HG03457 (cell line): ENCODE results near the gene FUT2.
"Not testable (repeated sequence)": the region's sequence is repeated elsewhere in the genome, so short reads cannot be mapped to it uniquely, and the experiment has no call there.

Experiments
- ATAC-seq: cut with Tn5 transposase; IDR thresholded peaks from one replicate; pipeline ENCODE4 v1.9.1; 2021; ENCODE audit warnings: moderate number of reproducible peaks; ENCODE audit not compliant: unreplicated experiment

Gene FUT2

DNA sequence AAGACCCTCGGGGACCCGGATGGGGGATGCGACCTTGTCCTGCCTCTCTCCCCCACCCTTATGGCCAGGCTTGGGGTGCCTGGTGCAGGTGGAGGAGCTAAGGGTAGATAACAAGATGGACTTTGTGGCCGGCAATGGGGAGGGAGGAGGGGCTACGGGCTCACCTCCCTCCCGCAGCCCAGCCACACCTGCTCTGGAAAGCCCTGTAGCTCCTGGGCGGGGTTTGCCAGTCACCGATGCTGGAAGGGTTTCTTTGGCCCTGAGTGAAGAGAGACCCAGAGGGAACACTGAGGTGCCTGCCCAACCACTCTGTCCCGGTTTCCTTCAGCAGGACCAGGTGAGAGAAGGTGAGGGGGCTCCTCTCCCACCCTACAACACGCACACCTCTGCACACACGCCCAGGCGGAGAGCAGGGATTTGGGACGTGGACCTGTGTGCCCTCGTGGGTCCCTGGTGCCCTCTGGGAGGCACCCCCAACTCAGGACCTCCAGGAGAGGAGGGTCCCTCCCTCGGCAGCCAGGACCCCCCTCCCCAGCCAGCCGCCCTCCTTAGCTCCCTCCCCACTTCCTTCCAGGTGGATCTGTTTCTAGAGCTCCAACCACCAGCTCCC, at the start of gene FUT2:
TSS of gene FUT2 (plus strand) at position 229 of the 610 bp plus-strand sequence. CDS start 6,986 bp downstream, outside the sequence.
- ATAC-seq = no peak

DNA sequence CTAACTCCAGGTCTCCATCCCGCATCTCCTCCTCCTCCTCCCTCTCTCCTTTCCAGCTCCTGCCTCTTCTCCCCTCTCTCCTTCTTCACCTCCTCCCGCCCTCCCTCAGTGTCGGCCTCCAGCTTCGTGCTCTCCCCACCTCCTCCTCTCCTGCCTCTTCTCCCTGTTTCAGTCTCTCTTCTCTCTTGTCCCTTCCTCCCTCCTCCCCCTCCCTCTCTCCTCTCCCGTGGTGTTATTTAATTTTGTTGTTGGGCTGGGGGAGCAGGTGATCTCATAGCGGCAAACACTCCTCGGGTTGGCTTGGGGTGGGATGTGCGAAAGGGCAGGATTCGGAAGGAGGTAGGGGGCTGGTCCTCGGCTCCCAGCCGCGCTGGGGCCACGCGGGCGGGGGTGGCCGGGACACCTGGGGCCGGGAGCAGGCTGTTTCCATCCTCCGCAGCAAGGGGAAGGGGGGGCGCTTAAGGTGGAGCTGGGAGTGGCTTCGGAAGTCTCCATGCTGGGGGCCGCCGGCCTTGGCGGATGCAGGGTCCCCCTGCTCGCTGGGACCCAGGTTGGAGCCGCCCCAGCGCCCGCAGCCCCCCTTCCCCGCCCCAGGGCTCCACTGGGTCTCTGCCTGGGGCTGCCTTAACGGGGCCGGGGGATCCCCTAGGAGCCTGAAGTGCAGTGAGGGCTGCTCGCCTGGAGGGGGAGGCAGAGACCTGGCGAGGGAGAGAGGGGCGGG, 49.6 kb upstream of the FUT2 start, which contains the start of gene CA11:
TSS of gene CA11 (minus strand) at position 187 of the 721 bp plus-strand sequence. CDS start 555 bp downstream, outside the sequence.
- ATAC-seq = peak; percentile 61

DNA sequence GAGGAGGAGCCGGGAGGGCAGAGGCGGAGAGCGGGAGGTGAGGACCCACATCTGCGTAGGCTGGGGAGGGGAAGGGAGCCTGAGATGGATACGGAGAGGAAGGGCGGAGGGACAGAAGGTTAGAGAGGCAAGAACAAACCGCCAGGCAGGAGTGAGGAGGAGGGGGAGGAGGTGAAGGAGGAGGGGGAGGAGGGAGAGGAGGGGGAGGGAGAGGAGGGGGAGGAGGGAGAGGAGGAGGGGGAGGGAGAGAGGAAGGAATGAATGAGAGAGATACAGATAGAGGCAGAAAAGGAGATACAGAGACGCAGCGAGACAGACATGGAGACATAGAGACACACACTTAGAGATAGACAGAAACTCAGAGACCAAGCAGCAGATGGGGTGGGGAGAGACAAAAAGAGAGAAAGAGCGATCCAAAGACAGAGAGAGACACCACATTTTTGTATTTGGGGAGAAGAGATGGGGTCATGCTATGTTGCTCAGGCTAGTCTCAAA, 49.0 kb upstream of the FUT2 start:
- ATAC-seq = no peak

DNA sequence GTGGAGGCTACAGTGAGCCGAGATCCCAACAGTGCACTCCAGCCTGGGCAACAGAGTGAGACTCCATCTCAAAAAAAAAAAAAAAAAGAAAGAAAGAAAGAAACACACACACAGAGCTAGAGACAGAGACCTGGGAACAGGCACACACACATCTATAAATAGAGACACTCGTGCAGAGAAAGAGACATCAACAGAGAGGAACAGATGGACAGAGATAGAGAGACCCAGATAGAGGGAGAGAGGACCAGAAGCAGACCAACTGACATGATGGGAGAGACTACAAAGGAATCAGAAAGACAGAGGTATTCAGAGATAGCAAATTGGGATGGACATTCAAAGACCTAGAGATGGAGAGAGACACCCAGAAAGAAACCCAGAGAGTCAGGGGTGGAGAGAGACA, 47.6 kb upstream of the FUT2 start:
- ATAC-seq = no peak

DNA sequence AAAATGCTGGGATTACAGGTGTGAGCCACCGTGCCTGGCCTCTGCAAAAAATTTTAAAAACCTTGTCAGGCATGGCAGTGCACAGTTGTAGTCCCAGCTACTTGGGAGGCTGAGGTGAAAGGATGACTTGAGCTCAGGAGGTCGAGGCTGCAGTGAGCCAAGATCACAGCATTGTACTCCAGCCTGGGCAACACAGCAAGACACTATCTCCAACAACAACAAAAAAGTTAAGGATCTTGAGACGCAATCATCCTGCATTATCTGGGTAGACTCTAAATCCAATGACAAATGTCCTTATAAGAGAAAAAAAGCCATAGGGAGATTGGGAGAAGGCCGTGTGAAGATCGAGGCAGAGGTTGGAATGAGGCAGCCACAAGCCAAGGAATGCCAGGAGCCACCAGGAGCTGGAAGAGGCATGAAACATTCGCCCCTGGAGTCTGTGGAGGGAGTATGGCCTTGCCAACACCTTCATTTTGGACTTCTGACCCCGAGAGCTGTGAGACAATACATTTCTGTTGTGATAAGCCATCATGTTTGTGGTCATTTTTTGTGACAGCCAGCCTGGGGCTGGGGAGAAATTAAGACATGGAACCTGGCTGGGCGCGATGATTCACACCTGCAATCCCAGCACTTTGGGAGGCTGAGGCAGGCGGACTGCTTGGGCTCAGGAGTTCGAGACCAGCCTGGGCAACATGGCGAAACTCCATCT, 44.6 kb upstream of the FUT2 start:
- ATAC-seq = no peak

DNA sequence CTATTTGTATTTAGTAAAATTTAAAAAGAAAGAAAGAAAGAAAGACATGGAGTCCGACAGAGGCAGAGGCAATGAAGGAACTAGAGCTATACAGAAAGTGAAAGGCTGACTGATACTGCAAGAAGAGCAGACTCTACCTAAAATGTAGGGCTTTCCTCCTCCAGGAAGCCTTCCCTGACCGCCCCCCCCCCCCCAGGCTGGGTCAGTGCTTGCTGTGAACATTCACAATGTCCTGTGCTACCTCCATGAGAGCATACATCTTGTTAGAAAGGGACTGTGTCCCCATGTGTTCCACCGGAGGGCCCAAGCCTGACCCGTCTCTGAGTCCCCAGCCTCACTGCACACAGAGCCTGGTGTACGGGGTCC, 44.1 kb upstream of the FUT2 start:
- ATAC-seq = no peak

DNA sequence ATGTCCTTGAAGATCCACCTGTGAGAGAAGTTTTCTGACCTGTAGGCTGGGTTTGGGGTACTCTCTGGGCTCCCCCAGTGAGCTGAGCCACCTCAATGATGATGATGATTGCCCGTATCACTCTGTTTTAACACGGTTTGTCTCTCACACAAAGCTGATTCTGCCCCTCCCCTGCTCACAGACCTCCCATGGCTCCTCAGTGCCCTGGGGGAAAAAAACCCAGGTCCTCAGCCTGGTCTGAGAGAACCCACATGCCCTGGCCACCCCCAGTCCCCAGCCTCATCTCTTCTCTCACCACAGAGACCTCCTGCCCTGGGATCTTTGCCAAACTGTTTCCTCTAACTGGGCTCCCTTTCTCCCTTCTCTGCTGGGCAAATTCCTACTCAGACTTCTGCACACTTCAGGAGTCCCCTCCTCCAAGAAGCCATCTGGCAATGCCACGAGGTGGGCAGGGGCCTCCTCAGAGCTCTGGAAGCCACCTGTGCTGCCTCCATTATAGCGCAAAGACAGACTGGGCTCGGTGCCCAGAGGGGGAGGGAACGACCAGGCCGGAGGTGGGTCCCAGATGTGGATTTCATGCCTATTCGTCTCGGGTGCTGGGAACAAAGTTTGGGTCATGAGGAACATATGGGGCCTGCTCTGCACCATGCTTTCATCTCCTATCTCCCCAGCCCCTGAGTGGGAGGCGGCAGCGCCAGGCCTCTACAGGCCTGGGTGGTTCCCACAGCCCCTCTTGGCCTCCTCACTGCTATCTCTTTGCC, 41.3 kb upstream of the FUT2 start:
- no peak for ATAC-seq

DNA sequence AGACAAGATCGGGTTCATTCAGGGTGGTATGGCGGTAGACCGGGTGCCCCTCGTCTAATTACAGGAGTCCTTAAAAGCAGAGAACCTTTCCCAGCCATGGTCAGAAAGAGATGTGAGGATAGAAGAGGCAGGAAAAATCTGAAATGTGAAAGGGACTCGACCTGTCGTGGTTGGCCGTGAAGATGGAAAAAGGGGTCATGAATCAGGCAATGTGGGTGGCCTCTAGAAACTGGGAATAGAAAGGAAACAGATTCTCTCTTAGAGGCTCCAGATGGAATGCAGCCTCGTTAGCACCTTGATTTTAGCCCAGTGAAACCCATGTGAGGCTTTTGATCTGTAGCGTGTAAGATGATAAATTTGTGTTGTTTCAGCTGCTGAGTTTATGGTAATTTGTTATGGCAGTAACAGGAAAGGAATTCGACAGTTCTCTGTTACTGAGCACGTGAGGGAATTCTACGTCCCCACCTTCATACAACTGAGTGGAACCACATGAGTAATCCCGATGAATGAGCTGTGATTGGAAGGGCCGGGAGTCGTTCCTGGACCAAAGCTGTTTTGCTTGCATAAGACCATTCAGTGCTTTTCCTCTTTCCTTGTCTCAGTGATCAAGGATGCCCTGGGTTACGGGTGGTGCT, 38.8 kb upstream of the FUT2 start:
- no peak for ATAC-seq

DNA sequence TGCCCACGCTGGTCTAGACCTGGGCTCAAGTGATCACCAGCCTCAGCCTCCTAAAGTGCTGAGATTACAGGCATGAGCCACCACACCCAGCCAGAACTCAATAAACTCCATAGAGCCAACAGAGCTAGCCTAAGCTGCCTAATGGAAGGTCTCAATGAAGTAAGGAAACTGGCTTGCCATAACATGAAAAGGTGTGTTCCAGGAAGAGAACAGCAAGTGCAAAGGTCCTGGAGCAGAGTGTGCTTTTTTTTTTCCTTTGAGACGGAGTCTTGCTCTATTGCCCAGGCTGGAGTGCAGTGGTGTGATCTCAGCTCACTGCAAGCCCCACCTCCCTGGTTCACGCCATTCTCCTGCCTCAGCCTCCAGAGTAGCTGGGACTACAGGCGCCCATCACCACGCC, 37.9 kb upstream of the FUT2 start:
- ATAC-seq = not testable (repeated sequence)

DNA sequence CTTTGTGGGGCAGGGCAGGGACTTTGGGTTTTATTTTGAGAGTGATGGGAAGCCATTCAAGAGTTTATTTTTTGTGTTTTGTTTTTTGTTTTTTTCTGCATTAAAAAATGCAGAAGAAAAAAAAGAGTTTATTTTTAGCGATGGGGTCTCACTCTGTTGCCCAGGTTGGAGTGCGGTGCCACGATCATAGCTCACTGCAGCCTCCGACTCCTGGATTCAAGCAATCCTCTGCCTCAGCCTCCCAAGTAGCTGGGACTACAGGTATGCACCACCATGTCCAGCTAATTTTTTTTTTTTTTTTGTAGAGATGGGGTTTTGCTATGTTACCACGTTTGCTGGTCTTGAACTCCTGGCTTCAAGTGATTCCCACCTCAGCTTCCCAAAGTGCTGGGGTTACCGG, 37.3 kb upstream of the FUT2 start:
- no peak for ATAC-seq

DNA sequence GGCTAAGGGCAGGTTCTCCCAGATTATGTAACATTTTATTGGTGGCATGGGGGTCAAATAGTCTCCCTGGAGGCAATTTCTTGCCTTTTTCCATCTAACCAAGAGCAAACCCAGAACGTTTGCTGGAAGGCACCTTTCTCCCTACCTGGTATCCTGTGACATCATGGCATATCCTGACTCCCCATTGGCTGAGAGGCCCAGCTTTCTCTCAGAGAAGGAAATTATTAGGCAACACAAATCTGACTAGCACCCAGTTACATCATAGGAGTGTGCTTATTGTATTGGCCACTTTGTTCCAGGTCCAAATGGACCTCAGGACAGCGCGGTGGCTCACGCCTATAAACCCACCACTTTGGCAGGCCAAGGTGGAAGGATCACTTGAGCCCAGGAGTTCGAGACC, 36.0 kb upstream of the FUT2 start:
- ATAC-seq = no peak

DNA sequence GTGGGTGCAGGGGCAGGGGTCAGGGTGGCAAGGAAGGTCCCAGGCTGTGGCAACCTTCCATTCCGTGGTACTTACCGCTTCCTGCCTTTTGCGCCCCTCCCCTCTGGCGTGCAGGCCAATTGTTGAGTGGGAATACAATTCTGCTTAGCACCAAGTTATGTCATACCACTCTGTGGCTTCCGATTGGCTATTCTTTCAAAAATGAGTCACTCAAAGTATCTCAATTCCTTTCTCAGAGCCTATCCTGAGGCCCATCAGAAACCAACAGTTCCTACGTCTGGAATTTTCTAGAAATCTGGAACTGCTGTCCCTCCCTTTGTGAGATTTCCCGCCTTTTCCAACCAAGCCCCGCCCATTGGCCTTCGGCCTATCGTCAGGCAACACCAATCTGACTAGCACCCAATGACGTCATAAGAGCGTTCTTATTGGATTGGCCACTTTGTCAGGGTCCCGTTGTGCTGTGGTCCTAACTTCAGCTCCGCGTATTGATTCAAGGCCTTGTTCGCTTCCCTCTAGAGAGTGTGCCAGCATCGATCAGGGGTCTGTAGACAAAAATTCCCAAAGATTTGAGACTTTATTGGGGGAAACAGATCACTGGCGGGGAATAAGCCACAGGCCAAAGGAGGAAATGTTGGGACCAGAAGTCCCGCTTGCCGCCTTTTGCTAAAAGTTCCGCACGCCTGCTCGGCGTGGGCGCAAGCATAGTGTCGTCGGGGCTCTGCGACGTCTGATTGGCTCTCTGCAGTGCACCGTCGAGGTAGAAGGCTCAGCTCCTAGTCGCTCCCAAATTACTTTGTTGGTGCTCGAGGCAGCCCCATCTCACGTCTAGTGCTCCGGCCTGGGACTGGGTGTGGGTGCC, 34.7 kb upstream of the FUT2 start:
- ATAC-seq = no peak

DNA sequence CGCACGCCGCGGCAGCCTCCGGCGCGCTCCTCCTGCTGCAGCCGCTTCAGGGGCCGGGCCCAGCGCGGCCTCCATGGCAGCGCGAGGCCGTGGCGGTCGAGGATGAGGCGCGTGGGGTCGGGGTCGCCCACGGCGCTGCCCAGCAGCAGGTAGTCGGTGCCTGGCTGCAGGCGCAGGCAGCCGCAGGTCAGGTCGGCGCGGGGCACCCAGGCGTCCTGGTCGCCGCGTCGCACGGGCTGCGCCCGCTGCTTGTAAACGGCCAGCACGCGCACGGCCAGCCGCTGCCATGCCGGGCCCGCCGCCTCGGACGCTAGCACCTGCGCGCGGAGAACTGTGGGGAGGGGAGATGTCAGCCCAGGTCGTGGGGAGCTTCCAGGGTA, 34.1 kb upstream of the FUT2 start:
- ATAC-seq = no peak

DNA sequence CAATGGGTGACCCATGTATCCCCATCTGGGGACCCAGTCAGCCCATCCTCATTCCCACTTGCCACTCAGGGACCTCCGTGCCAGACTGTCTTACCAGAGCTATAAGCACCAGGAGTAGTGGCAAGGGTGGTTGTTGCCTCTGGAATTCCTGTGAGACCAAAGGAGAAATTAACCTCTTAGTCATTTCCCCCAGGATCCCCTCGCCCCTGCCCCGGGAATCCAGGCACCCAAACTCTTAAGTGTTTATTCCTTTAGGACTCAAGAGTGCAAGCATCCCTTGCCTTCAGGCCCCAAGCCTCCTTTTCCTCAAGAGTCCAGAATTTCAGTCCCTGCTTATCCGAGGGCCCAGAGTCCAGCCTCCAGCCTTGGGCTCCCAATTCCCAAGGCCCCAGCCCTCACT, 32.1 kb upstream of the FUT2 start:
- ATAC-seq = no peak

DNA sequence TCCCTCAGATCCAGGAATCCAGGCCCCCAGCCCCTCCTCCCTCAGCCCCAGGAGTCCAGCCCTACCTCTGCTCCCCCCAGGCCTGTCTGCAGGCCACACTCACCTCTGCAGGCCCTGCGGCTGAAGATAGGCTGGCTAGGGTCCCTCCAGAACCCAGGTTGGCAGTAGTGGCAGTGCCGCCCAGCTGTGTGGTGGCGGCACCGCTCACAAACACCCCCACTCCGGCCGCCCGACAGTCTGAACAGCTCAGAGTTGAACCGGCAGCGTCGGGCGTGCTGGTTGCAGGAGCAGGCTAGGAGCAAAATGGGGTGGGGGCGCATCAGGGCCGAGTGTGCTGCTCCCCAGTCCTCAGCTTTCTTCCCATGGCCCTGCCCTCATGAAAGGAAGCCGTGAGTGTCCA, 31.3 kb upstream of the FUT2 start:
- no peak for ATAC-seq

DNA sequence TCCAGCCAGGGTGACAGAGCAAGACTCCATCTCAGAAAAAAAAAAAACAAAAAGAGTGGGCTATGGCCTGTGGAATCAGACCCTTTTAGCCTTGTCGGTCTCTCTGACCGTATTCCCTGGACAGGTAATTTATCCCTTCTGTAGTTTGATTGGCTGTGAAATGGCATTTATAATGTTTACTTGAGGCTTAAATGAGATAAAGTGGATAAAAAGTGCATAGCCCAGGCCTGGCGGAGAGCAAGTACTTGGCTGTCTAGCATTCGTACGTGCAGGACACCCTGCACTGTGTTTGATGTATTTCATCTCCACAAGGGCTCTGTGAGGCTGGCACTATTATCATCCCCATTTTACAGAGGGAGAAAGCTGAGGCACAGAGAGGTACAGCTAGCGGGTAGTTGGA, 30.0 kb upstream of the FUT2 start:
- no peak for ATAC-seq

DNA sequence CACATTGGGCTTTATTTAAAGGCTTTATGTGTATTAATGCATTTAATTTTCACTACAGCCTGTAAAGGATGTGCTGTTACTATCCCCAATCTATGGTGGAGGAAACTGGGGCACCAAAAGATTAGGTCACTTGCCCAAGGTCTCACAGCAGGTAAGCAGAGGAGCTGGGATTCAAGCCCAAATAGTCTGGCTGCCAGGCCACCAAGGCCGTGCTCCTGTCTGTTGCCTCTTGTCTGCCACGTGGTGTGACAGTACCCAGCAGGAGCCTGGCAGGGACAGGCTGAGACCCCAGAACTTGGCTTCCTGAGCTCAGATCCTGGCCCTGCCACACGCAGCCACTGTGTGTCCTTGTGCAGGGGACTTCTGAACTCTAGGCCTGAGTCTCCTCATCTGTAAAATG, 27.4 kb upstream of the FUT2 start:
- ATAC-seq = no peak

DNA sequence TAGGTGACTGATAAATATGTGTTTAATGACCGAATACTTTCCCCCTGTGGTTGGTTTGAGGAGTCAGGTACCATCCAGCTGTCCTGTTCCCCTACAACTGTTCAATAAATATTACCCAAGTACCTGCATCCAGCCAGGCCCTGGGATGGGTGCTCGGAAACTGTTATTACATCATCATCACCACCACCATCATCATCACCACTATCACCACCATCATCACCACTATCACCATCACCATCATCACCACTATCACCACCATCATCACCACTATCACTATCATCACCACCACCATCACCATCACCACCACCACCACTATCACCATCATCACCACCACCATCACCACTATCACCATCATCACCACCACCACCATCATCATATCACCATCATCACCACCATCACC, 27.0 kb upstream of the FUT2 start:
- no peak for ATAC-seq

DNA sequence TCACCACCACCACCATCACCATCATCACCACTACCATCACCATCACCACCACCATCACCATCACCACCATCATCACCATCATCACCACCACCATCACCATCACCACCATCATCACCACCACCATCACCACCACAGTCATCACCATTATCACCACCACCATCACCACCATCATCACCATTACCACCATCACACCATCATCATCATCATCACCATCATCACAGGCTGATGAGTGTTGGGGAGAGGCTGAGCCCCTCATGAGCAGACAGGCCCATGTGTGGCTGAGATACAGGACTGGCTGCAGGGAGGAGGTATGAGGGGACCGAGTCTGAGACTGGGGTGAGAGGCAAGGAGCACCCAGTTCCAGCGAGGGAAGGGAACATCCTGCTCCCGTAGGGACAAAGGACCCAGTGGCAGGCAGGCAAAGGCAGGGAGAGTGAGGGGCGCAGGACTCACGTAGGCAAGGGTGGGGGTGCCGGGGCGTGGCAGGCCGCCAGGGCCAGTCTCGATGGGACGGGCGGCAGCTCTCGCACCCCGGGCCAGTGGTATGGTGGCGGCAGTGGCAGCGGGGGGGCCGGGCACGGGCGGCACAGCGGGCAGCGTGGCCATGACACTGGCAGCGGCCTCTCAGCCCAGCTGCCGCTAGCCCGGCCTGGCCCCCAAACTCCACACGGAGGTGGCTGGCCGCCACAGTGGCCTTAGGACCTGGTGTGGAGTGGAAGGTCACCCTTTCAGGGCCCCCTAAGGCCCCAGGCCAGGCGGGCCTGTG, 25.7 kb upstream of the FUT2 start:
- no peak for ATAC-seq
